ENCODE results near the gene PSMB8.

The PSMB8 gene

GRCh38 chr6:32852018-32852843 lies 8.4 kb upstream of the PSMB8 start:
- H3K9ac ChIP-seq (ENCODE audit: low read depth, low read length), result peak overlapping the region; percentile 62; the same call in 1 of the 2 replicates
- no peaks in the 10 kb centered on the region for H3K36me3 ChIP-seq (ENCODE audit: insufficient read depth, low read length)
- H3K9me3 ChIP-seq (ENCODE audit: control insufficient read depth, insufficient read depth, low read length), result no peaks in the 10 kb centered on the region
- H3K4me1 ChIP-seq (ENCODE audit: insufficient read depth, low read length), result no peaks in the 10 kb centered on the region

DNA sequence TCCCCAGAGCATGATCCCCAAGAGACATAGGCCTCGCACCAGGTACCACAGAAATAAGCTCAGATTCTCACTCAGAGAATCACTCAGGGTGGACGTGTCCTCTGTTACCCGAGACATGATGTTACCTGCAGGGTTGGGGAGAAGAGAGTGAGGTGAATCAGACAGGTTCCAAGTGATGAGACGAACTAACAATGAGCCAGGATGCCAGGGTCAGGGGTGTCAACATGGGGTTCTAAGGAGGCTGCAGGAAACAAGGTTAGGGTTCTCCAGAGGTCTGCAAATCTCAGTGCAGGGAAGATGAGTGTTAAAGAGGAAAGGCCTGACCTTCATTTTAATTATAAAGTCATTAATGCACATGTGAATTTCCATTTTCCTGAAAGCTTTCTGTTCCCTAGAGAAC lies 7.2 kb upstream of the PSMB8 start:
- no peaks in the 10 kb centered on the region for H3K4me1 ChIP-seq (ENCODE audit: insufficient read depth, low read length)
- no peak overlapping the region for H3K9ac ChIP-seq (ENCODE audit: low read depth, low read length)
- no peaks in the 10 kb centered on the region for H3K36me3 ChIP-seq (ENCODE audit: insufficient read depth, low read length)
- no peaks in the 10 kb centered on the region for H3K9me3 ChIP-seq (ENCODE audit: control insufficient read depth, insufficient read depth, low read length)

- H3K4me1 ChIP-seq (ENCODE audit: insufficient read depth, low read length), result no peaks in the 10 kb centered on the region
- no peaks in the 10 kb centered on the region for H3K36me3 ChIP-seq (ENCODE audit: insufficient read depth, low read length)
These were observed 5.3 kb upstream of the PSMB8 start for GRCh38 chr6:32849126-32849525.

GRCh38 chr6:32847795-32848194 lies 3.9 kb upstream of the PSMB8 start:
- no peaks in the 10 kb centered on the region for H3K9me3 ChIP-seq (ENCODE audit: control insufficient read depth, insufficient read depth, low read length)
- H3K36me3 ChIP-seq (ENCODE audit: insufficient read depth, low read length), result no peaks in the 10 kb centered on the region
- H3K9ac ChIP-seq (ENCODE audit: low read depth, low read length), result no peak overlapping the region
- no peaks in the 10 kb centered on the region for H3K4me1 ChIP-seq (ENCODE audit: insufficient read depth, low read length)

More at GRCh38 chr6:32849126-32849525, 5.3 kb upstream of the PSMB8 start:
- Histone ChIP-seq H3K9ac (ENCODE audit: low read depth, low read length) (no peak overlapping the region), H3K9me3 (ENCODE audit: control insufficient read depth, insufficient read depth, low read length) (no peaks in the 10 kb centered on the region)

- H3K9ac ChIP-seq (ENCODE audit: low read depth, low read length), result no peak overlapping the region
- H3K4me1 ChIP-seq (ENCODE audit: insufficient read depth, low read length), result no peaks in the 10 kb centered on the region
- no peaks in the 10 kb centered on the region for H3K36me3 ChIP-seq (ENCODE audit: insufficient read depth, low read length)
- H3K9me3 ChIP-seq (ENCODE audit: control insufficient read depth, insufficient read depth, low read length), result no peaks in the 10 kb centered on the region
These were observed 3.2 kb upstream of the PSMB8 start for GRCh38 chr6:32847004-32847403.

- Histone ChIP-seq H3K36me3 (ENCODE audit: insufficient read depth, low read length) (no peaks in the 10 kb centered on the region), H3K9me3 (ENCODE audit: control insufficient read depth, insufficient read depth, low read length) (no peaks in the 10 kb centered on the region), H3K9ac (ENCODE audit: low read depth, low read length) (no peak overlapping the region), H3K4me1 (ENCODE audit: insufficient read depth, low read length) (no peaks in the 10 kb centered on the region)
These were observed 1.6 kb upstream of the PSMB8 start for GRCh38 chr6:32845384-32845884.

- Histone ChIP-seq H3K9ac (ENCODE audit: low read depth, low read length) (peak overlapping the region; percentile 81; the same call in 1 of the 2 replicates), H3K9me3 (ENCODE audit: control insufficient read depth, insufficient read depth, low read length) (no peaks in the 10 kb centered on the region), H3K36me3 (ENCODE audit: insufficient read depth, low read length) (no peaks in the 10 kb centered on the region), H3K4me1 (ENCODE audit: insufficient read depth, low read length) (no peaks in the 10 kb centered on the region)
These were observed 1.1 kb upstream of the PSMB8 start for GRCh38 chr6:32844839-32845383.

DNA sequence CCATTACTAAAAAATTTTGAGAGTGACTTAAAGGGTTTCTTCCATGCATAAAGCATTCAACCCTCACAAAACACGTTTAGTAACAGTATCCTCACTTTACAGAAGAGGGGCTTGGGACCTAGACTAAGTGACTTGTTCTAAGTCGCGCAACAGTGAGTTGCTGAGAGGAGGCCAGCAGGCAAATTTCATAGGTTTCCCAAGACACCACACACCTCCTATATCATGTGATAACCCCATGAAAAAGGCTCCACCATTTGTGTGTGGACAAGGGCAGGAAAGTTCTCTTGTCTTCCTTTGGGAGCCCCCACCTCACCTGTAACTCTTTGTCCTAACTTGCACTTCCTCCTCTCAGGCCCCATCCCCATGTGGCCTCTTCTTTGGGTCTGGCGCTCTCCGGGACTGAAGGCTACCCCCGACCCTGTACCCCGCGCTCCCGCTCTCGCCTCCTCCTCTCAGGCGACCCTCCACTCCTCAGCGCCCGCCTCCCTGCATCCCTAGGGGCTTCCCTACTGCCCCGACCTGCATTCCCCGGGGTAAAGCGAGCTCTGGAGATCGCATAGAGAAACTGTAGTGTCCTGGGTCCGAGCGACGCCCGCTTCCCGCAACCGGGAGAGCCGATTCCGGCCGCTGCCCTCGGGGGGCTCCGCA lies 392 bp downstream of the PSMB8 start:
- H3K36me3 ChIP-seq (ENCODE audit: insufficient read depth, low read length), result no peaks in the 10 kb centered on the region
- no peaks in the 10 kb centered on the region for H3K4me1 ChIP-seq (ENCODE audit: insufficient read depth, low read length)
- peak overlapping the region; percentile 81 for H3K9ac ChIP-seq (ENCODE audit: low read depth, low read length)
- no peaks in the 10 kb centered on the region for H3K9me3 ChIP-seq (ENCODE audit: control insufficient read depth, insufficient read depth, low read length)

- no peaks in the 10 kb centered on the region for H3K4me1 ChIP-seq (ENCODE audit: insufficient read depth, low read length)
- no peaks in the 10 kb centered on the region for H3K9me3 ChIP-seq (ENCODE audit: control insufficient read depth, insufficient read depth, low read length)
- H3K9ac ChIP-seq (ENCODE audit: low read depth, low read length), result no peak overlapping the region
- H3K36me3 ChIP-seq (ENCODE audit: insufficient read depth, low read length), result no peaks in the 10 kb centered on the region
These were observed 1.2 kb downstream of the PSMB8 start for GRCh38 chr6:32842690-32843089.

DNA sequence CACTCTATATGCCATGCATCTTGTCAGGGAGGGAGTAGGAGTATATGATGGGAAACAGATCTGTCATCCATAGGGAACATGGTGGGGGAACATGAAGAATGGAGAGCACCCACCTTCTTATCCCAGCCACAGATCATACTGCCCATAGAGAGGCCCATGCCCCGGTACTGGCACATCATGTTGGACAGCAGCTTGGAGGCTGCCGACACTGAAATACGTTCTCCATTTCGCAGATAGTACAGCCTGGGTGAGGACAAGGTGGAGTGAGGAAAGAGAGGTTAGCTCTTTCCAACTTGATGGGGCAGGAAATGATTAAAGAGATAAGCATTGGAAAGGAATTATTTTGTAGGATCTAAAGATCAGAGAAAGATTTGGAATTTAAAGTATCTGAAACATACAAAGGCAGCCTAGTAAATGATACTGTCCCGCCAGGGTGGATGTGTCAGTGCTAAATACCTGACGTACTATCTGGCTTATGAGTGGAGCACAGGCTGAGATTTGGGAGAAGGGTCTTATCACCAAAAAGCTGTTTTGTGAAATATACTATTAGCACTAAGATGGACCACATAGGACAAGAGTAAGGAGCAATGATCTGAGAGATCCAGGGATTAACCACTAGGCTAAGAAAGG lies 1.7 kb downstream of the PSMB8 start:
- Histone ChIP-seq H3K4me1 (ENCODE audit: insufficient read depth, low read length) (no peaks in the 10 kb centered on the region), H3K36me3 (ENCODE audit: insufficient read depth, low read length) (no peaks in the 10 kb centered on the region), H3K9ac (ENCODE audit: low read depth, low read length) (no peak overlapping the region), H3K9me3 (ENCODE audit: control insufficient read depth, insufficient read depth, low read length) (no peaks in the 10 kb centered on the region)

DNA sequence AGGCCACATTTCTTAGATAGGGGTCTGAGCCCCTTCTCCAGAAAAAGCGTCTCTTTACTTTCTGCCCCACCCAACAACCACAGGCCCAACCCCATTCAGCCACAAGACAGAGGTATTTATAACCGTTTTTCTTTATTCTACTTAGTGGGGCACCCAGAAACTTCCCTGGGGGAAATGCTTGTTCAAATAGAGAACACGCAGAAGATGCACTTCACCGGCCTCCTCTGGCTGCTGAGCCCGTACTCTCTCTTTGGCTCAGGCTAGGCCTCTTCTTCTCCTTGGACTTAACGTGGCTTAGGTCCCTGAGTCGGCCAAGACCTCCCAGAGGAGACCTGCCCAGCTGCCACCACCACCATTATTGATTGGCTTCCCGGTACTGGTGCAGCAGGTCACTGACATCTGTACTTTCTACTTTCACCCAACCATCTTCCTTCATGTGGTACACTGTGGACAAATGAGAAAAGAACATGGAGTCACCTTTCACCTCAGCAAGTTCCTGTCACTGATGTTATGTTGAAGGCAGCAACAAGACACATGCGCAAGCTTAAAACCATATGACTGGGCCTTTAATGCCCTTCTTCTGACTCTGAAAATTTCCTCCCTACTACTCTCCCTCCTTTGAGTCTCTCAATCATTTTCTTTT lies 3.1 kb downstream of the PSMB8 start:
- Histone ChIP-seq H3K9ac (ENCODE audit: low read depth, low read length) (no peak overlapping the region), H3K36me3 (ENCODE audit: insufficient read depth, low read length) (no peaks in the 10 kb centered on the region), H3K4me1 (ENCODE audit: insufficient read depth, low read length) (no peaks in the 10 kb centered on the region), H3K9me3 (ENCODE audit: control insufficient read depth, insufficient read depth, low read length) (no peaks in the 10 kb centered on the region)

GRCh38 chr6:32839356-32839755 lies 4.5 kb downstream of the PSMB8 start:
- Histone ChIP-seq H3K4me1 (ENCODE audit: insufficient read depth, low read length) (no peaks in the 10 kb centered on the region), H3K9me3 (ENCODE audit: control insufficient read depth, insufficient read depth, low read length) (no peaks in the 10 kb centered on the region), H3K36me3 (ENCODE audit: insufficient read depth, low read length) (no peaks in the 10 kb centered on the region), H3K9ac (ENCODE audit: low read depth, low read length) (no peak overlapping the region)

GRCh38 chr6:32838114-32838958 lies 5.5 kb downstream of the PSMB8 start, which contains the start of gene TAP2:
TAP2 (minus strand) TSS chr6:32838739; CDS start chr6:32838233, 506 bp downstream.
- H3K9ac ChIP-seq (ENCODE audit: low read depth, low read length), result peak within 1 kb of the TSS; percentile 77
- no peaks in the 10 kb centered on the region for H3K9me3 ChIP-seq (ENCODE audit: control insufficient read depth, insufficient read depth, low read length)
- H3K36me3 ChIP-seq (ENCODE audit: insufficient read depth, low read length), result no peaks in the 10 kb centered on the region
- H3K4me1 ChIP-seq (ENCODE audit: insufficient read depth, low read length), result no peaks in the 10 kb centered on the region
